ENCODE data around the gene ZNHIT1.

GRCh38 chr7:101239191-101239950, 21.4 kb downstream of the ZNHIT1 start:
- no peak for TF ChIP-seq BHLHE40 (IDR thresholded peaks at IDR 0.05; ENCODE audit: borderline replicate concordance)
- no peak for TF ChIP-seq SP1 (IDR thresholded peaks at IDR 0.05)
- TF ChIP-seq FOXM1 (IDR thresholded peaks at IDR 0.05; ENCODE audit: borderline replicate concordance), result no peak
- no peak for TF ChIP-seq FOXA1 (IDR thresholded peaks at IDR 0.05)
- TF ChIP-seq ARNT (IDR thresholded peaks at IDR 0.05), result no peak
- no peak for TF ChIP-seq NFRKB (IDR thresholded peaks at IDR 0.05)

Measured in HEK293T (cell line).